GM13977 (cell line): ENCODE results near the gene CAMKV.
A peak's percentile ranks its signal among the peaks of the same experiment; 100 is the strongest.

Experiments
- DNase-seq: peaks from one replicate; pipeline ENCODE4 v3.0.0; 2012; ENCODE audit warnings: low spot score
- in situ Hi-C: fragments of 300-500 bp; cut with MboI; formaldehyde crosslinking; loops from one replicate; pipeline ENCODE4 v1.12.0; 2022; ENCODE audit warnings: low sequenced_read_pairs, low pct_unique_long_range_greater_than_20kb, mixed read lengths, inconsistent platforms; ENCODE audit not compliant: unreplicated experiment
- TF ChIP-seq, protein P1 (sequence below): IDR thresholded peaks from 2 replicates; pipeline ENCODE4 v1.5.1; 2012; ENCODE audit warnings: mild to moderate bottlenecking, control low read depth; ENCODE audit not compliant: insufficient read depth; ENCODE audit errors: extremely low read depth, missing control alignments

CAMKV gene

DNA sequence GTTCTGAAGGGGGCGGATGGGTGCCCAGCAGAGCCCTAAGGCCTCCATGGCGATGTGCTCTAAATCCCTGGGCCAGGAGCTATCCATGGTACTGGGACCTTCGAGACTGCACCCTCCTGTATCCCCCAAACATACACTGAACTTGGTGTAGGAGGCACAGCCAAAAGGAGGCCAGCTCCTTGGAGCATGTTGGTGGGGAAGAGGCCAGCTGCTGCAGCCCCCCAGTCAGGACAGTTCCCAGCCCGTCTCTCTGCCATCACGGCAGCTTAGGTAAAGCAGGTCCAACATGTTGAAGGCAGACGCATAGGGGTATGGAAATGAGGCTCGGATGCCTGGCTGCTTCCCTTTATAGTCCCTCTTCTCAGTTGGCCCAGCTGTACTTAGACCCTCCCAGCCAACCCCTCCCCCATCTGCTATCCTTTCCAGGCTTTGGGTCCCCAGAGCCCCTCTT is 1.8 kb downstream of the CAMKV start:
- DNase-seq, result no peak
- in situ Hi-C loops, result no loop called here
- TF ChIP-seq, protein P1, sequence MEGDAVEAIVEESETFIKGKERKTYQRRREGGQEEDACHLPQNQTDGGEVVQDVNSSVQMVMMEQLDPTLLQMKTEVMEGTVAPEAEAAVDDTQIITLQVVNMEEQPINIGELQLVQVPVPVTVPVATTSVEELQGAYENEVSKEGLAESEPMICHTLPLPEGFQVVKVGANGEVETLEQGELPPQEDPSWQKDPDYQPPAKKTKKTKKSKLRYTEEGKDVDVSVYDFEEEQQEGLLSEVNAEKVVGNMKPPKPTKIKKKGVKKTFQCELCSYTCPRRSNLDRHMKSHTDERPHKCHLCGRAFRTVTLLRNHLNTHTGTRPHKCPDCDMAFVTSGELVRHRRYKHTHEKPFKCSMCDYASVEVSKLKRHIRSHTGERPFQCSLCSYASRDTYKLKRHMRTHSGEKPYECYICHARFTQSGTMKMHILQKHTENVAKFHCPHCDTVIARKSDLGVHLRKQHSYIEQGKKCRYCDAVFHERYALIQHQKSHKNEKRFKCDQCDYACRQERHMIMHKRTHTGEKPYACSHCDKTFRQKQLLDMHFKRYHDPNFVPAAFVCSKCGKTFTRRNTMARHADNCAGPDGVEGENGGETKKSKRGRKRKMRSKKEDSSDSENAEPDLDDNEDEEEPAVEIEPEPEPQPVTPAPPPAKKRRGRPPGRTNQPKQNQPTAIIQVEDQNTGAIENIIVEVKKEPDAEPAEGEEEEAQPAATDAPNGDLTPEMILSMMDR, result no peak

DNA sequence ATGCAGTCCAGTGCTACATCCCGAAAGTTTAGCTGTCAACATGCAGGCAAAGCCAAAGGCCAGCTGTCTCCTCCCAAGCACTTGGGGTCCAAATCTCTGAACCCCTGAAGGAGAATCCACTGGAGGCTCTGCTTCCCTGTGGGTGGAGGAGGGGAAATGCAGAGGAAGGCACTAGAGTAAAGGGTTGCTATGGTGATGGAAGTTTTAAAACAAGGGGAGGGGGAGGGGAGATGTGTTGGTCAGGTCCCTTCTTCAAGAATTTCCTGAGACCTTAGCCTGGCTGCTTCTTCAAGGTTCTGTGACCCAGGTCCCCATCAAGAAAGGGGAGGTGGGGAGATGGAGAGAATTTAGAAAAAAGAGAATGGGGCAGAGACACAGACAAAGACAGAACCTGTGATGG is 2.3 kb downstream of the CAMKV start:
- TF ChIP-seq, protein P1, result no peak
- in situ Hi-C loops, result no loop called here

DNA sequence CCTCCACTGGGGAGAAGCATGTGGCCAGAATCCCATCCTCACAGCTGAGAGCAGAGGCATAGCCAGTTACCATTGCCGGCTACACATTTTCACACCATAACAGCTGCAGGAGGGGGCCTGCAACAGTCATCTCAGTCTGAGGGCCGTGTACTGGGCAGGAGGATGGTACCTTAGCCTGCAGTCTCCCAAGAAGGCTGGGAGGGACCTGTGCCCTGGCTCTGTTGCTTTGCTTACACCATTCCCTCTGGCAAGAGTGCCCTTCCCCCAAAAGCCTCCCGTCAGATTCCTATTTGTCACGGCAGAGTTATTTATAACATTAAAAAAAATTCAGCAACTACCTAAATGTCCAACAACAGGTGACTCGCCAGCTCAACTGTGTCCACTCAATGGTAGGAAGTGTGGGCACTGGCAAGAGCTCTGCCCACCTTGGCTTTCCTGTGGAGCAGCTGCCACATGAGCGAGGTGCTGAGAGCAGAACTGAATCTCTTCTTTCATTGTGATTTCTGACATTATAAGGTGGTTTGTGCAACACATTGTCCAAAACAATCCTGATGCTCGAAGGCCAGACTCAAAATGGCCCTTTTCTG is 4.4 kb downstream of the CAMKV start:
- TF ChIP-seq, protein P1, result no peak
- DNase-seq, result no peak
- in situ Hi-C loops, result no loop called here

More for the DNA sequence above, 2.3 kb downstream of the CAMKV start:
- no peak for DNase-seq

DNA sequence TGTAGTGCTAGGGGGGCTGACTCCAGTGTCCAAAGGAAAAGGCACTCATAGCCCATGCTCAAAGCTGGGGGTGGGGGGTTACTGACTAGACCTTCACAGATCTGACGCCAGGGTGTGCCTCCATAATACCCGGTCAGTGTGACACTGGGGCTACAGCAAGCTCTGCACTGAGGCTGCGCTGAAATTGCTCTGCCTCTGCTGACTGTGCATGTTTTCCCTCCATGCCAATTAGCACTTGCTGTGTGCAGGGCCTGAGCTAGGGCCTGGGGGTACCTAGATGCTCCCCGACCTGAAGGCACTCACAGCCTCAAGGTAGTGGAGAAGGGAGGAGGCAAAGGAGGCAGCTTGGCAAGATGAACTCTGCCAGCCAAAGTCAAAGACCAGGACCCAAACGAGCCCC is 5.2 kb downstream of the CAMKV start:
- in situ Hi-C loops, result no loop called here
- TF ChIP-seq, protein P1, result no peak

DNA sequence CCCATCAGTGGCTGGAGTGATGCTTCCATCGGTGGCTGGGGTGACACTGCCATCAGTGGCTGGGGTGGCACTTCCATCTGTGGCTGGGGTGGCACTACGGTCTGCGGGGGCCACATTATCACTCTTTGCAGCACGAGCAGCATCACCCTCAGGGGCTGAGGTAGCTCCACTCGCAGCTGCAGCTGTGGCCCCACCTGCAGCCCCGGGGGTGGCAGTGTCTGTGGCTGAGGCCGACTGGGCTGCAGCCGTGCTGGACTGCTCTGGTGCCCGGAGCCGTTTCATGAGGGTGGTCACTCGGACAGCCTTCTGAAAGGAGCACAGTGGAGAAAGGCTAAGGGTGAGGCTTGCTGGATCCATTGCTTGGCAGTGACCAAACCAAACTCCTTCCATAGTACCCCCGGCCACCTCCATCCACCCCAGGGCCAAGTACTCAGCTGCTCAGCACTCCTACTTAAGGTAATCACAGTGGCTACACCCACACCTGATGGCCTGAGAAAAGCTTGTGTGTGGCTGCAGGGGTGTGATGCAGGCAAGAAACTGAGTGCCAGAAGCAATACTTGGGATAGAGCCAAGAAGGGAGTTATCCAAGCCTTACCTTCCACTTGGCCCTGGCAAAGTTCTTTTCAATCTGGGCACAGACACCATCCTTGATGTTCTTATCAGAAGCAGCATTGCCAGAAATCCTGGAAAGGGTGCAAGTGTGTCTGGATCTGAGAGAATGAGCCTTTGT is 10.0 kb downstream of the CAMKV start:
- in situ Hi-C loops, result no loop called here
- no peak for DNase-seq
- TF ChIP-seq, protein P1, result no peak

More for the DNA sequence above, 5.2 kb downstream of the CAMKV start:
- no peak for DNase-seq

DNA sequence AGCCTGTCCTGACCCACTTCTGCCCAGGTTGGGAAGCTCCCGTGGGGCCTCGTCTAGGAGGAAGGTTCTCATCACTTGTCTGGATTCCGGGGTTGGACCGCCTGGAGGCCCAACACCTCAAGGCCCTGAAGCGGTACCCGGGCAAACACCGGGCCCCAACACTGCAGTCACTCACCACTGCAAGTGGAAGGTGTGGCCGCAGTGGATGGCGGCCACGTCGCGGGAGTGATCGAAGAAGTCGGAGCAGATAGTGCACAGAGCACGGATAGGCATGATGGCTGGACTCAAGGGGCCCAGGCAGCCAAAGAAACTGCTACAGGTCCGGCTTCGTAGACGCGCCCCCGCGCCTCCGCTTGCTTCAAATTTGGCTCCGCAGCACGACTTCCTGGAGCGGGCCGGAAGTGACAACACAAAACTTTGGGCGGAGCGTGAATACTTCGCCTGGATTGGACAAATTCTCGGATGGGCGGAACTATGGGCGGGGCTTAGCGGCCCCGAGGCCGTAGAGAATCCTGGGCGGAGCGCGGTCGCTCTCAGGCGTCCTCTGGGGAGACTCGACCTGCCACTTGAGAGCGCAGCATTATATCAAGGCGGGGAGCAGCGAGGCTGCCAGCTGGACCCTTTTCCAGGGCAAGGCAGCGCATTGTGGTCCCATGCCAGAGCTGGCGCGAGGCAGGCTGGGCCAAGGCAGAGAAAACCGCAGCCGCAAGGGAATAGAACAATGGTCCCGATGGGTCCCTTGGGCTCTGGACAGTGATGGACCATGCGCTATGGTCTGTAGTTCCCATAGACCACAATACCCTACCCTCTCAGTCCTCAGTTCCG is 13.3 kb downstream of the CAMKV start, which contains the start of gene TRAIP:
TSS of gene TRAIP (minus strand) at position 384 of the 825 bp plus-strand sequence. CDS start at position 273, 111 bp downstream.
- TF ChIP-seq, protein P1, result peak; percentile 12
- in situ Hi-C loops, result no loop called here
- DNase-seq, result peak; percentile 99
